Stimulated activated CD4-positive, alpha-beta T cell treated with anti-CD3 and anti-CD28 coated beads, Interleukin-2, amount 100 ng/mL, for 24 hours (primary cell): Measurements from ENCODE around the gene SYT3.

Source experiments
- DNase-seq, 2 donors: peaks; one replicate each; pipeline ENCODE4 v3.0.0-alpha.2; 2020

SYT3 gene

GRCh38 chr19:50639121-50640112 lies at the start of gene SYT3:
Gene SYT3 (minus strand): TSS chr19:50639881. CDS start chr19:50637411, 2,470 bp downstream.
- DNase-seq, result peak; percentile 34 to 57

GRCh38 chr19:50688766-50689165 lies 49.1 kb upstream of the SYT3 start:
- DNase-seq, result no peak

GRCh38 chr19:50686310-50687032 lies 46.8 kb upstream of the SYT3 start:
- DNase-seq, result no peak

- peak; percentile 77 to 85 for DNase-seq
Observed at GRCh38 chr19:50679177-50680125, 39.8 kb upstream of the SYT3 start.

- DNase-seq, result no peak
Observed at GRCh38 chr19:50678323-50678722, 38.6 kb upstream of the SYT3 start.

- no peak for DNase-seq
Observed at GRCh38 chr19:50677636-50678035, 38.0 kb upstream of the SYT3 start.

GRCh38 chr19:50676625-50677197 lies 37.0 kb upstream of the SYT3 start:
- DNase-seq, result no peak

GRCh38 chr19:50673118-50673517 lies 33.4 kb upstream of the SYT3 start:
- no peak for DNase-seq

GRCh38 chr19:50670102-50670380 lies 30.4 kb upstream of the SYT3 start:
- DNase-seq, result no peak

GRCh38 chr19:50669302-50670101 lies 29.8 kb upstream of the SYT3 start:
- peak; percentile 50 to 63 for DNase-seq

- DNase-seq, result no peak
Observed at GRCh38 chr19:50668879-50669278, 29.2 kb upstream of the SYT3 start.

GRCh38 chr19:50668416-50668815 lies 28.7 kb upstream of the SYT3 start:
- DNase-seq, result no peak

- no peak for DNase-seq
Observed at GRCh38 chr19:50667759-50668231, 28.1 kb upstream of the SYT3 start.

- DNase-seq, result no peak
Observed at GRCh38 chr19:50667177-50667758, 27.6 kb upstream of the SYT3 start.

GRCh38 chr19:50666346-50667176 lies 26.9 kb upstream of the SYT3 start:
- no peak for DNase-seq

- no peak for DNase-seq
Observed at GRCh38 chr19:50664204-50664603, 24.5 kb upstream of the SYT3 start.

GRCh38 chr19:50663482-50663790 lies 23.8 kb upstream of the SYT3 start:
- DNase-seq, result no peak

GRCh38 chr19:50662651-50663481 lies 23.2 kb upstream of the SYT3 start:
- no peak for DNase-seq
